HUDEP-2 (cell line): ENCODE results near the gene CERCAM.

Experiments used
- DNase-seq, 76 experiments: peaks; one replicate each; lab custom pipeline; 2025; ENCODE audit not compliant: unreplicated experiment in 76 of 76; lab: John Stamatoyannopoulos, UW

Gene CERCAM

GRCh38 chr9:128420651-128421481 lies at the start of gene CERCAM:
CERCAM (plus strand) TSS chr9:128420857; CDS start chr9:128420878, 21 bp downstream.
- peak in 21 of 76 experiments; percentile 3 to 50 (median 21) for DNase-seq

GRCh38 chr9:128371630-128372117 lies 49.0 kb upstream of the CERCAM start:
- peak in 3 of 76 experiments; percentile 29 to 40 (median 36) for DNase-seq

GRCh38 chr9:128372188-128372641 lies 48.4 kb upstream of the CERCAM start:
- DNase-seq: peak in 71 of 76 experiments; percentile 10 to 78 (median 55)

GRCh38 chr9:128372784-128373183 lies 47.9 kb upstream of the CERCAM start:
- peak in 9 of 76 experiments; percentile 2 to 41 (median 7) for DNase-seq

GRCh38 chr9:128374221-128374675 lies 46.4 kb upstream of the CERCAM start:
- no peak for DNase-seq

GRCh38 chr9:128375865-128376264 lies 44.8 kb upstream of the CERCAM start:
- no peak for DNase-seq

- no peak for DNase-seq
Observed at GRCh38 chr9:128382261-128382660, 38.4 kb upstream of the CERCAM start.

GRCh38 chr9:128383007-128383753 lies 37.5 kb upstream of the CERCAM start:
- DNase-seq: no peak

- DNase-seq: no peak
Observed at GRCh38 chr9:128383791-128384190, 36.9 kb upstream of the CERCAM start.

GRCh38 chr9:128384801-128385495 lies 35.7 kb upstream of the CERCAM start:
- no peak for DNase-seq

- DNase-seq: no peak
Observed at GRCh38 chr9:128385496-128386460, 34.9 kb upstream of the CERCAM start.

- no peak for DNase-seq
Observed at GRCh38 chr9:128388150-128388549, 32.5 kb upstream of the CERCAM start.

GRCh38 chr9:128389395-128390149 lies 31.1 kb upstream of the CERCAM start:
- no peak for DNase-seq

- no peak for DNase-seq
Observed at GRCh38 chr9:128390150-128390812, 30.4 kb upstream of the CERCAM start.

- no peak for DNase-seq
Observed at GRCh38 chr9:128390813-128391711, 29.6 kb upstream of the CERCAM start.

GRCh38 chr9:128391956-128392301 lies 28.7 kb upstream of the CERCAM start:
- DNase-seq: no peak
